Measurements from ENCODE around the gene GAPDH.
"Not testable (repeated sequence)": the region's sequence is repeated elsewhere in the genome, so short reads cannot be mapped to it uniquely, and the experiment has no call there.

GAPDH gene

GRCh38 chr12:6569312-6569711 is 35.0 kb downstream of the GAPDH start:
- DNase-seq = no peak

- DNase-seq = no peak
Observed at GRCh38 chr12:6569786-6570185, 35.5 kb downstream of the GAPDH start.

- no peak for DNase-seq
Observed at GRCh38 chr12:6570264-6570887, 36.1 kb downstream of the GAPDH start.

GRCh38 chr12:6573001-6573400 is 38.7 kb downstream of the GAPDH start:
- no peak for DNase-seq

GRCh38 chr12:6574576-6575295 is 40.4 kb downstream of the GAPDH start:
- DNase-seq = no peak

GRCh38 chr12:6575648-6576047 is 41.3 kb downstream of the GAPDH start:
- no peak for DNase-seq

- no peak for DNase-seq
Observed at GRCh38 chr12:6582196-6582595, 47.9 kb downstream of the GAPDH start.

GRCh38 chr12:6582959-6583358 is 48.6 kb downstream of the GAPDH start:
- DNase-seq = no peak

- DNase-seq = no peak
Observed at GRCh38 chr12:6584293-6584692, 50.0 kb downstream of the GAPDH start.

GRCh38 chr12:6586569-6586968 is 52.3 kb downstream of the GAPDH start:
- DNase-seq = not testable (repeated sequence)
